ENCODE data around the gene PSMF1.

DNA sequence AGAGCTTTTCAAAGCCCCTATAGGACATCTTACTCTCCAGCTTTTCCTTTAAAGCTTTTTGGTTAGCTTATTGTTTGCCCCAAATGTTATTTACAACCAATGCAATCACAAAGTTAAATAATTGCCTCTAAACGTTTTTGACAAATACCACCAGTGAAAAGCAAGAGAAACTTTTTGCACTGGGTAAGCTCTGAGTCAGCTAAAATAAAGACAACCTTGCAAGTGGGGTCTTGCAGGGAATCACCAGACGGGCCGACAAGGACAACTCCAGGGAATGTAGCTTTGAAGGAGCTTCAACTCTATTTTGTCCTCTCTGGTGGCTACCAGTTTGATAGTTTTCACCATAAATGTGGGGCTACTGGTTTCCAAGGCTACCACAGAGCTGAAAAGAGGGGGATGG lies 14.7 kb upstream of the PSMF1 start:
- TF ChIP-seq CREBBP (IDR thresholded peaks at IDR 0.05; ENCODE audit: low read depth, low read length): no peak
- TF ChIP-seq NFYB (IDR thresholded peaks at IDR 0.05; ENCODE audit: extremely low read depth, insufficient read length): no peak
- no peak for TF ChIP-seq CTCF (IDR thresholded peaks at IDR 0.05 in 2 of 3, conservative IDR thresholded peaks at IDR 0.05 in 1 of 3; ENCODE audit: insufficient read depth in 2 of 3, low read depth in 1 of 3, low read length in 3 of 3)
- no peak for TF ChIP-seq ZSCAN29 (IDR thresholded peaks at IDR 0.05)
- TF ChIP-seq THRAP3 (IDR thresholded peaks at IDR 0.05; ENCODE audit: borderline replicate concordance): no peak
- TF ChIP-seq, protein P1, sequence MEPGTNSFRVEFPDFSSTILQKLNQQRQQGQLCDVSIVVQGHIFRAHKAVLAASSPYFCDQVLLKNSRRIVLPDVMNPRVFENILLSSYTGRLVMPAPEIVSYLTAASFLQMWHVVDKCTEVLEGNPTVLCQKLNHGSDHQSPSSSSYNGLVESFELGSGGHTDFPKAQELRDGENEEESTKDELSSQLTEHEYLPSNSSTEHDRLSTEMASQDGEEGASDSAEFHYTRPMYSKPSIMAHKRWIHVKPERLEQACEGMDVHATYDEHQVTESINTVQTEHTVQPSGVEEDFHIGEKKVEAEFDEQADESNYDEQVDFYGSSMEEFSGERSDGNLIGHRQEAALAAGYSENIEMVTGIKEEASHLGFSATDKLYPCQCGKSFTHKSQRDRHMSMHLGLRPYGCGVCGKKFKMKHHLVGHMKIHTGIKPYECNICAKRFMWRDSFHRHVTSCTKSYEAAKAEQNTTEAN (CRISPR knock-in tag; IDR thresholded peaks at IDR 0.05): no peak
- TF ChIP-seq ILF3 (IDR thresholded peaks at IDR 0.05; ENCODE audit: borderline replicate concordance): no peak
- TF ChIP-seq NFXL1 (CRISPR knock-in tag; IDR thresholded peaks at IDR 0.05): no peak
- no peak for TF ChIP-seq POLR2A (conservative IDR thresholded peaks at IDR 0.05)
- TF ChIP-seq ZNF583 (CRISPR knock-in tag; IDR thresholded peaks at IDR 0.05): no peak
- TF ChIP-seq ERF (CRISPR knock-in tag; IDR thresholded peaks at IDR 0.05): no peak
- no peak for TF ChIP-seq TFAP4 (CRISPR knock-in tag; IDR thresholded peaks at IDR 0.05; ENCODE audit: borderline replicate concordance)
